DND-41 (cell line): ENCODE data around the gene TGFB1.

Experiments
- EZH2 ChIP-seq: IDR thresholded peaks from 3 replicates; pipeline ENCODE4 v1.6.1; 2012; ENCODE audit warnings: borderline replicate concordance, low read depth, mild to moderate bottlenecking, moderate library complexity, low read length, inconsistent platforms; ENCODE audit not compliant: severe bottlenecking
- TF ChIP-seq, protein P1 (sequence below): IDR thresholded peaks from 2 replicates; pipeline ENCODE4 v1.5.1; 2012; ENCODE audit warnings: borderline replicate concordance, low read length, moderate library complexity, mild to moderate bottlenecking; ENCODE audit not compliant: poor library complexity, severe bottlenecking; ENCODE audit errors: extremely low read depth

DNA sequence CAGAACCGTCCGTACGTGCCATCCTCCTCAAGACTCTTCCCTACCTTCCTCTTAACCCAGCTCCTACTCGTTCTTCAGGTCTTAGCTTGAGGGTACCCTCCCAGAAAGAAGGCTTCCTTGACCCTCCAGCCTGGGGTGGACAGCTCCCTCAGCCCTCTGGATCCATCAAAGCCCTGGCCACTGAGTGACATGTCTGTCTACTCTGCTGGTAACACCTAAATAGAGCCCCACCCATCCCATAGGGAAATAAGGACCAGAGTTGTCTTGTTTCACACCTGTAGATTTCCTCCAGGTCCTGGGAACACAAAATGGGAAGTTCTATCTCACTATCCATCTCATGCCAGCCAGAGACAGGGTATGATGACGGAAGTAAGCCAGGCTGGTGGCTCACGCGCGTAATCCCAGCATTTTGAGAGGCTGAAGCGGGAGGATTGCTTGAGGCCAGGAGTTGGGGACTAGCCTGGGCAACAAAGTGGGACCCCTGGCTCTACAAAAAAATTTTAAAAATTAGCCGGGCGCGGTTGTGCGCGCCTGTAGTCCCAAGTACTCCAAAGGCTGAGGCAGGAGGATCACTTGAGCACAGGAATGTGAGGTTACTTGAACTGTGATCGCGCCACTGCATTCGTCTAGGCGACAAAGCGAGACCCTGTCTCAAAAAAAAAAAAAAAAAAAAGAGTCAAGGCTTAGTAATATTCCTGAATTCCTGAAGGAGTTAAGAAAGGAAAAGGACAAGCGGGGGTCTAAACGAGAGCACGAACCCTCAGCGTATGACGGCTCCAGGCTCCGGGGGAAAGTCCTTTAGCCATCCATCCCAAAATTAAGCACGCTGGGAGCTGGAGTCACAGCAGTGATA is 44.3 kb downstream of the TGFB1 start:
- TF ChIP-seq, protein P1, sequence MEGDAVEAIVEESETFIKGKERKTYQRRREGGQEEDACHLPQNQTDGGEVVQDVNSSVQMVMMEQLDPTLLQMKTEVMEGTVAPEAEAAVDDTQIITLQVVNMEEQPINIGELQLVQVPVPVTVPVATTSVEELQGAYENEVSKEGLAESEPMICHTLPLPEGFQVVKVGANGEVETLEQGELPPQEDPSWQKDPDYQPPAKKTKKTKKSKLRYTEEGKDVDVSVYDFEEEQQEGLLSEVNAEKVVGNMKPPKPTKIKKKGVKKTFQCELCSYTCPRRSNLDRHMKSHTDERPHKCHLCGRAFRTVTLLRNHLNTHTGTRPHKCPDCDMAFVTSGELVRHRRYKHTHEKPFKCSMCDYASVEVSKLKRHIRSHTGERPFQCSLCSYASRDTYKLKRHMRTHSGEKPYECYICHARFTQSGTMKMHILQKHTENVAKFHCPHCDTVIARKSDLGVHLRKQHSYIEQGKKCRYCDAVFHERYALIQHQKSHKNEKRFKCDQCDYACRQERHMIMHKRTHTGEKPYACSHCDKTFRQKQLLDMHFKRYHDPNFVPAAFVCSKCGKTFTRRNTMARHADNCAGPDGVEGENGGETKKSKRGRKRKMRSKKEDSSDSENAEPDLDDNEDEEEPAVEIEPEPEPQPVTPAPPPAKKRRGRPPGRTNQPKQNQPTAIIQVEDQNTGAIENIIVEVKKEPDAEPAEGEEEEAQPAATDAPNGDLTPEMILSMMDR = no peak
- TF ChIP-seq EZH2 = no peak
